GM11168 (cell line): ENCODE measurements around the gene SNAPC3.
"Not testable (repeated sequence)": the region's sequence is repeated elsewhere in the genome, so short reads cannot be mapped to it uniquely, and the experiment has no call there.

Experiments
- in situ Hi-C: fragments of 300-500 bp; cut with MboI; formaldehyde crosslinking; loops from one replicate; pipeline ENCODE4 v1.12.0; 2022; ENCODE audit warnings: low sequenced_read_pairs; ENCODE audit not compliant: unreplicated experiment

SNAPC3 gene

GRCh38 chr9:15421532-15421931 is 1.1 kb upstream of the SNAPC3 start:
- in situ Hi-C loops, result loop anchor here (25.0 kb wide), 1 partner anchor 134 kb away; no protein-coding TSS in a partner anchor

DNA sequence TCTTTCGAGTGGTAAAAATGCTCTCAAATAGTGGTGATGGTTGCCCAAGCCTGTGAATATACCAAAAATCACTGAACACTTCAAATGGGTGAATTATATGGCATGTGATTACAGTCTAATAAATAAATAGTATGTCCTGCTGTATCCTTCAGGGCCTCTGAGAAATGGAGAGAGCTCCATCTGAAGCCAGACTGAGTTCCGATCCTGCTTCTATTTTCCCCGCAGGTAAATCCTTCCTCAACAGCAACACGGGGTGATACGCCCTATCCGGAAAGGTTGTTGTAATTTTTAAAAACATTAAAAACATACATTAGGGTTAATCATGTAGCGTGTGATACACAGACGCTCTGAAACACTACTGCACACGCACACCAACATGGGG is 695 bp upstream of the SNAPC3 start:
- in situ Hi-C loops, result loop anchor here (25.0 kb wide), 1 partner anchor 135 kb away; no protein-coding TSS in a partner anchor

- in situ Hi-C loops, result loop anchor here (25.0 kb wide), 1 partner anchor 136 kb away; no protein-coding TSS in a partner anchor
Observed at GRCh38 chr9:15423231-15423985, 732 bp downstream of the SNAPC3 start.

DNA sequence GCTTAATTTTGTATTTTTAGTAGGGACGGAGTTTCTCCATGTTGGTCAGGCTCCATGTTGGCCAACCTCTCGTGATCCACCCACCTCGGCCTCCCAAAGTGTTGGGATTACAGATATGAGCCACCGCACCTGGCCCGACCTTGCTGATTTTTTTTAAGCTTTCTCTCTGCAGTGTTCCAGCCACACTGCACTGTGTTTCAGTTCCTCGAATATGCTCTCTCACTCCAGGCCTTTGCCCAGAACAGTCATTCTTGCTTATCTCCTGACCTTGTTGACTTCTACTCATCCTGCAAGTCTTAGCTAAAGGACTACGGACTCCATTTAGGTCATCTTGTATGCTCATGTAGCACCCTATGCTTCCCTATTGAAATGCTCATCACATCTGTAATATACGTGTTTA is 3.3 kb downstream of the SNAPC3 start:
- in situ Hi-C loops, result no loop called here

- in situ Hi-C loops, result not testable (repeated sequence)
Observed at GRCh38 chr9:15427702-15428101, 5.0 kb downstream of the SNAPC3 start.

DNA sequence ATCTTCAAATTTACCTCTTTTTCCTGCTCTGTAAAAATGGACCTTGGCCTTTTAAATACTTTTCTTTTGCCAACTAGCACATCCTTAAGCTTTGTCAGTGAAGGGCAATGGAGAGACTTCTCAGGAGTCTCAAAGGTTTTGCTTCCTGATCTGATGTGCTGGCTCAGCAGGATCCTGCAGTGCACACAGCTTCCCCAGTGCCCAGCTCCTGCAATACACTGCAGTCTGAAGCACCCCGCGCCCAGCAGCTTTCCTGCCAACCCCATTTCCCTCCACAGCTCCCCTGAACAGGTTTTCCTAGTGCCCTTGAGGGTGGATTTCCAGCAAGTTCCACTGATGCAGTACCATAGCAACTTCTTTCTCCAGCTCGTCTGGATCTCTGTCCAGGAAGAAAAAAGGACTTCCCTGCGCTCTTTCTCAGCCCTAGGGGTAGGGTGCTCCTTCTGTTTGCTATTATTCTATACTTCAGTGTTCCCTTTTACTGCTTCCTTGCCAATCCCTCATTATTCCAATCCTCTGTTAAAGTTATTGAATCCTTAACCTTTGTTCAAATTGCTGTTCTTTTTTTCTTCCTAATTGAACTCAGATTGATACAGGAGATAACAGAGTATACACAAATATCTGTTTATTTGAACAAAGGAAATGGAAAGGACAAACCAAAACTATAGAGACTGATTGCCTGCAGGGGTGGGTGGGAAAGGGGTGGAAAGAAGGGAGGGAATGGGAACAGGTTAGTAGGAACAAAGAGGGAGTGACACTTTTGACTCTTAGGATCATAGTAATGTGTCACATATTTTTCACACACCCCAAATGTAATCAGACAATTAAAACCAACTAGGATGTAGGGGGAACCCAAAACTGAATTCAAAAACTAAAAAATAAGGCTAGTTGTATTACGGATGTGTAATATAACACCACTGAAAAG is 8.5 kb downstream of the SNAPC3 start:
- in situ Hi-C loops, result no loop called here

DNA sequence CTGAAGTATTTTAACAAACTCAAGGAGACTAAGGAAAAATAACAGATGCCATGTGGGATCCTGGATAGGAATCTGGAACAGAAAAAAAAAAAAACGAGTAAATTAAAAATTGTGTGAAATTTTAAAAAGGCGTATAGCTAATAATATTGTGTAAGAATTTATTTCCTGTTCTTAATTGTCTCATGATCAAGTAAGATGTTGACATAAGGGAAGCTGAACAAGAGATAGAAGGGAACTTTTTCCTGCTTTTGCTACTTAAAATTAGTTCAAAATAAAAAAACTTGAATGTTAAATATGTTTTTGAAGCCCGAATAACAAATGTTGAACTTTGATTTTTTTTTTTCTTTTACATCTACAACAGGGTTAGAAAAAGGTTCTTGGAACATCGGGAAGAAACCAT is 10.5 kb downstream of the SNAPC3 start:
- in situ Hi-C loops, result no loop called here

- in situ Hi-C loops, result no loop called here
Observed at GRCh38 chr9:15433661-15434060, 11.0 kb downstream of the SNAPC3 start.

DNA sequence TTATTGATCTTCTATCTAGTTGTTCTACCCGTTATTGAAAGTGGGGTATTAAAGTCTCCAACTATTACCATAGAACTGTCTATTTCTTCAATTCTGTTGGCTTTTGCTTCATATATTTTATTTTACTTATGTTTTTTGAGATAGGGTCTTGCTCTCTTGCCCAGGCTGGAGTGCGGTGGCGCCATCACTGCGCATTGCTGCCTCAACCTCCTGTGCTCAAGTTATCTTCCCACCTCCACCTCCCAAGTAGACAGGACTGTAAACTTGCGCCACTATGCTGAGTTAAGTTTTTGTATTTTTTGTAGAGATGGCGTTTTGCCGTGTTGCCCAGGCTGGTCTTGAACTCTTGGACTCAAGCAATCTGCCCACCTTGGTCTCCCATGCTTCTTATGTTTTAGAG is 16.2 kb downstream of the SNAPC3 start:
- in situ Hi-C loops, result no loop called here

- in situ Hi-C loops, result not testable (repeated sequence)
Observed at GRCh38 chr9:15441841-15442240, 19.2 kb downstream of the SNAPC3 start.

- in situ Hi-C loops, result not testable (repeated sequence)
Observed at GRCh38 chr9:15442264-15442663, 19.6 kb downstream of the SNAPC3 start.

DNA sequence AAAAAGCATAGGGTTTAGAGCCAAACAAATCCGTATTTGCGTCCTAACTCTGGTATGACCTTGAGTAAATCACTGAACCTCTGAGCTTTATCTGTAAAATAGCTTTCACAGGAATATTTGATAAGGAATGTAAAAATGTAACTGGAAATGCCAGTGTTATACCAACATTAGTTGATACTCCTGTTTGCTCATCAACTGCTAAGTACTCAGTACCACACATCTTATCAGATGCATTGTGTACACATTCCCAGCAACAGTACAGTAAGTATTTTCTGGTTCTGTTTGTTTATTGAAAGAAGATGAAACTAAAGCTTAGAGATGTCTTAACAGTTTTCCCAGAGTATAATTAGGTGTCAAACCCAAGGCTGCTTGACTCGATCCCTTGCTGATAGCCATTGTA is 21.5 kb downstream of the SNAPC3 start:
- in situ Hi-C loops, result no loop called here

DNA sequence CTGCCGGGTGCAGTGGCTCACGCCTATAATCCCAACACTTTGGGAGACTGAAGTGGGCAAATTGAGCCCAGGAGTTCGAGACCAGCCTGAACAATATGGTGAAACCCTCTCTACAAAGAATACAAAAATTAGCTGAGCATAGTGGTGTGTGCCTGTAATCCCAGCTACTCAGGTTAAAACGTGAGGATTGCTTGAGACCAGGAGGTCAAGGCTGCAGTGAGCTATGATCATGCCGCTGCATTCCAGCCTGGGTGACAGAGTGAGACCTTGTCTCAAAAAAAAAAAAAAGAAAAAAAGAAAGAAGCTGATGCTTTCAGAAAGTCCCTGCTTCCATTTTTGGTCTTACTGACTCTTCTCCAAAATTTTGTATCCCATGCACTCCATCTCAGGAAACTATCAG is 31.3 kb downstream of the SNAPC3 start:
- in situ Hi-C loops, result no loop called here

- in situ Hi-C loops, result no loop called here
Observed at GRCh38 chr9:15461056-15461455, 38.4 kb downstream of the SNAPC3 start.

DNA sequence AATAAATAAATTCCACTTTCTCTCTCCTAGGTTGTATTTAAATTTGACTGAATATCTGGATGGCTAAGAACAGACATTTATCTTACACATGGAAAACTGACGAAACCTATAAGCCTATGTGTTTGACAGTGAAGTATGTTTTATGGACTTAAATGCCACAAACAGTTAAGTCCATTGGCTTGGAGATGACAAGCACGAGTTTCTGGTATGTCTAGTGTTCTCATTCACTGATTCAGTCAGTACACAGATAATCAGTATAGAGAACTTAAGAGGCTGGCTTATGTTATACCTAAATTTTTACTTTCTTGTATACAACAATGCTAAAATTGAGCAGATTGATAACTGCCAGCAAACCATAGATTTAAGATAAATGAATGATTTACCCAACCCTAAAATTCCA is 38.9 kb downstream of the SNAPC3 start:
- in situ Hi-C loops, result no loop called here

DNA sequence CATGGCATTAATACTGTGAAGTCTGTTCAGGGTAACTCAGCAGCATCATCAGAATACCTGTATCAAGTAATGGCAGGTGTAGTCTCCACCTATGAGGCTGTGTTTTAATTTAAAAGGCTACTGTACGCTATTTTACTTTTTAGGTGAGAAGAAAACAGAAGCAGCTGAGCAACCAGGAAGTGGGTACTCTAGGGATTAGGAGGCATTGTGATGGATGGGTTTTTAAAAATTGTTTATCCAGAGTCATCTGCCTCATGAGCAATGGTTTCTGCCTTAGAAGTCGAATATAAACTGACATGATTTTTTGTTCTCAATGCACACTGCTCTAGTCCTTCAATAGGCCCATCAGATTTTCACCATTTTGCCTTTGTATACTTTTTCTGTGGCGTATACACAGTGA is 45.5 kb downstream of the SNAPC3 start:
- in situ Hi-C loops, result no loop called here

- in situ Hi-C loops, result no loop called here
Observed at GRCh38 chr9:15469406-15469805, 46.7 kb downstream of the SNAPC3 start.

- in situ Hi-C loops, result no loop called here
Observed at GRCh38 chr9:15469862-15470261, 47.2 kb downstream of the SNAPC3 start.

DNA sequence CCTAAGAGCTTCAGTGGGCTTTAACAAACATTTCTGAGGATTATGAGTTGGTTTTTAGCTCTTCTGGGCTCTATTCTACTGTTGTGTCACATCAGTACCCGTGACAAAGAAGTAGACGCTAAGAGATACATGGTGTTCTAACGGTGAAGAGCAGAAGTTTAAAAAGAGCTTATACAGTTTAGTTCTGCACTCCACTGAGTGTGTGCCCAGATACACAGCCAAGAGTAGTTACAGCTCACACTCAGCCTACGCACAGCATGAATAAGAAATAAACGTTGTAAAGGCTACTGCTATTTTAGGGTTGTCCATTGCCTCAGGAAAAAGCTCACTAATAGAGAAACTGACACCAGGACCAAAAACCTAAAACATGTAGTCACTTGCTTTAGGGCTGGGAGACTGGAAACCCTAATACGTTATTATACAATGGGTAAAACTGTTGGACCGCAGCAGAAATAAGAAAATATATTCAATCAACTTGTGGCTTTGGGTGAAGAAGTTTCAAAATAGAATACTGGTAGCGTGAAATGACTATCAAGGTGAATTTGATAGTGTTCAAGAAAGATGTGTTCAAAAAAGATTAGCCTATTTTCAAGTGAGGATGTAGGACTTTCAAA is 53.4 kb downstream of the SNAPC3 start:
- in situ Hi-C loops, result no loop called here

DNA sequence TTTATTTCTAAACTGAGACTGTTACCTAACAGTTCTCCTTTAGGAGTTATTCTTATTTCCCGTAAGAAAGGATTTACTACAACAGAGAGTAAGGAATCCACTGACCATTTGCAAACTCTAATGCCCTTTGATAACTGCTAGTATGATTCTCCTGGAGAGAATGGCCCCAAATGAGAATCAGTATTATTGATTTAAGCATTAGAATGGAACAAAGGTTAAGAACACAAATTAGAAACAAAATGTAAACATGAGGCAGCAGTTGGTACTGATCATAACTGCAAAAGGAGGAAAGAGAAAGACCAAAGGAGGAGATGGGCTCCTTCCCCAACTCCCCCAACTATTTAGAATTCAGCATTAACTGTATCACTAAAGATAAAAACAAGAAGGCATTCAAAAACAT is 57.4 kb downstream of the SNAPC3 start:
- in situ Hi-C loops, result no loop called here

DNA sequence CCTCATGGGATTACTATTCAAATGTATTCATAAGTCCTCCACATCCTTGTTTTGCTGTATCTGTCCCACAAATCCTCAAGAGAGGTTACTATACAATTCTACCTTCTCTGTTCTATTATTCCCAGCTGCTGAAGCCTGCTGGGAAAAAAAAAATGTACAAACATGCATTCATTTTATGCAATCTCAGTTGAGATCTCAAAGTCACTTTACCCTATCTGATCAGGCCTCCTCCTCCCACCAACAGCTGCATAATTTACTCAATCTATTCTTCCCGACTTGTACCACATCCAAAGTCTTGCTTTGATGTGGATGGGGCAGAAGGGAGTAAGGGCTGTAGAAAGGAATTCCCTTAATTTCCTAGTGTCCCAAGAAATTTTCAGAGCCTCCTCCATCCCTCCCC is 59.5 kb downstream of the SNAPC3 start:
- in situ Hi-C loops, result no loop called here
